Stomach (tissue), 9 donors: ENCODE results near the gene SEPTIN12. TPM values are rescaled to one million over a fixed set of nuclear protein-coding genes. Genes with fewer than 3 reads are reported as not detected.
"Not testable (repeated sequence)": the region's sequence is repeated elsewhere in the genome, so short reads cannot be mapped to it uniquely, and the experiment has no call there.

Source experiments
- DNase-seq, 2 donors: peaks; one replicate each; pipeline versions ENCODE4 v3.0.0 to v3.0.0-alpha.2; 2013 to 2019
- H3K27ac ChIP-seq, 5 donors: fragments of 200-600 bp in 4 of 5; sonication (generic) in 4 of 5; one replicate each; pipeline ENCODE4 v1.5.1; 2013 to 2019; ENCODE audit warnings: mild to moderate bottlenecking in 1 of 5, moderate library complexity in 1 of 5
- H3K27me3 ChIP-seq, 3 donors: fragments of 200-600 bp; sonication (generic); one replicate each; pipeline ENCODE4 v1.5.1; 2017 to 2019; ENCODE audit warnings: mixed run types in 1 of 3
- H3K36me3 ChIP-seq, 4 donors: fragments of 200-600 bp; sonication (generic); 1 replicate in 3 of 4; 2 replicates in 1 of 4; pipeline ENCODE4 v1.5.1; 2016 to 2019
- H3K4me1 ChIP-seq, 4 donors: fragments of 200-600 bp; sonication (generic); one replicate each; pipeline ENCODE4 v1.5.1; 2016 to 2019
- H3K4me3 ChIP-seq, 4 donors: fragments of 200-600 bp; sonication (generic) in 3 of 4; one replicate each; pipeline ENCODE4 v1.5.1; 2016 to 2019; ENCODE audit warnings: mild to moderate bottlenecking in 1 of 4
- H3K9me3 ChIP-seq, 4 donors: fragments of 200-600 bp; sonication (generic); one replicate each; pipeline ENCODE4 v1.5.1; 2016 to 2019
- CTCF ChIP-seq, 7 experiments: fragments of 450-650 bp in 4 of 7; fragments of 200-600 bp in 3 of 7; sonication (generic) in 3 of 7; IDR thresholded peaks; one replicate each; pipeline ENCODE4 v1.5.1; 2016 to 2019; ENCODE audit warnings: antibody characterized with exemption in 7 of 7, control low read depth in 2 of 7, mild to moderate bottlenecking in 1 of 7
- EP300 ChIP-seq: sonication (generic); formaldehyde crosslinking; IDR thresholded peaks from one replicate; pipeline ENCODE4 v1.6.1; 2017; ENCODE audit warnings: antibody characterized with exemption
- POLR2A ChIP-seq, 4 donors: fragments of 450-650 bp; IDR thresholded peaks; one replicate each; pipeline ENCODE4 v1.6.1; 2016; ENCODE audit warnings: antibody characterized with exemption in 4 of 4, control low read depth in 2 of 4, mild to moderate bottlenecking in 1 of 4, moderate library complexity in 1 of 4
- POLR2AphosphoS5 ChIP-seq, 3 donors: sonication (generic); formaldehyde crosslinking; IDR thresholded peaks; one replicate each; pipeline ENCODE4 v1.6.1; 2016; ENCODE audit warnings: antibody characterized with exemption in 3 of 3
- WGBS, 5 donors: extraction: QIAGEN DNeasy Blood & Tissue Kit in 3 of 5; methylation state at CpG; one replicate each; pipeline versions ENCODE4 v1.1.5 to v1.1.7; 2013 to 2018; 5-methylcytosine and 5-hydroxymethylcytosine counted together
- intact Hi-C: fragments of 100-400 bp; cut with DNase I; formaldehyde crosslinking; loops from one replicate; pipeline ENCODE4 v1.15.1; 2023; ENCODE audit warnings: low total_unique reads
- polyA plus RNA-seq, 3 donors: library from polyadenylated mRNA; stranded (reverse); fragments of 200-250 nt; gene quantifications; one replicate each; pipeline ENCODE4 v1.2.3, GENCODE V29; 2013
- total RNA-seq, 5 donors: library from RNA; depleted of rRNA; stranded (reverse); fragments of >200 nt; gene quantifications; one replicate each; pipeline versions ENCODE4 v1.1.0 to v1.2.3, GENCODE V29; 2014 to 2016
- donor health status: healthy with polysubstance abuse.
- donor health status: Bipolar disorder and iron deficiency.
- donor health status: healthy.

The SEPTIN12 gene
- total and polyA plus RNA-seq, 8 donors, result not detected

- H3K9me3 ChIP-seq, result no peaks in the 10 kb centered on the region
- H3K4me1 ChIP-seq, result peaks cover 15 to 27% (median 22%) of the 10 kb centered on the region in 4 donors
- DNase-seq, result peak in 1 of 2 donors; percentile 75
- no peak overlapping the region for H3K27ac ChIP-seq
- H3K36me3 ChIP-seq, result peaks cover 0 to 2% (median under 1%) of the 10 kb centered on the region in 4 donors
- intact Hi-C loops, result no loop called here
- no peak for TF ChIP-seq POLR2A (IDR thresholded peaks at IDR 0.05)
- no peak for TF ChIP-seq CTCF (IDR thresholded peaks at IDR 0.05)
- no peak for TF ChIP-seq EP300
- no peak for TF ChIP-seq POLR2AphosphoS5 (IDR thresholded peaks at IDR 0.05)
- H3K4me3 ChIP-seq, result peak overlapping the region in 3 of 4 donors; percentile 27 to 31 (median 30)
- WGBS, 5 donors, result 20 to 35% (median 23%) methylated on average over 14 of the region's 14 CpGs
- no peaks in the 10 kb centered on the region for H3K27me3 ChIP-seq
Measured at GRCh38 chr16:4743226-4743878, 44.8 kb downstream of the SEPTIN12 start.

- H3K9me3 ChIP-seq, intact Hi-C loops, H3K4me3 ChIP-seq, H3K27me3 ChIP-seq, H3K36me3 ChIP-seq, H3K27ac ChIP-seq, DNase-seq: not testable (repeated sequence)
- H3K4me1 ChIP-seq, result peaks cover 6 to 23% (median 17%) of the 10 kb centered on the region in 4 donors
- 65 to 87% (median 78%) methylated on average over 5 of the region's 5 CpGs for WGBS, 5 donors
Measured at GRCh38 chr16:4738370-4738769, 49.8 kb downstream of the SEPTIN12 start.

- TF ChIP-seq POLR2A (IDR thresholded peaks at IDR 0.05), result no peak
- TF ChIP-seq CTCF (IDR thresholded peaks at IDR 0.05), result no peak
- no peak for TF ChIP-seq EP300
- TF ChIP-seq POLR2AphosphoS5 (IDR thresholded peaks at IDR 0.05), result no peak
- no peaks in the 10 kb centered on the region for H3K27me3 ChIP-seq
- no peak for DNase-seq
- WGBS, 5 donors, result 72 to 84% (median 79%) methylated on average over 11 to 15 of the region's 15 CpGs
- intact Hi-C loops, result no loop called here
- no peak overlapping the region for H3K27ac ChIP-seq
- H3K9me3 ChIP-seq, result no peaks in the 10 kb centered on the region
- H3K4me3 ChIP-seq, result no peak overlapping the region
- H3K4me1 ChIP-seq, result peaks cover 6 to 23% (median 18%) of the 10 kb centered on the region in 4 donors
- no peaks in the 10 kb centered on the region for H3K36me3 ChIP-seq
Measured at GRCh38 chr16:4737545-4737944, 50.6 kb downstream of the SEPTIN12 start.

- Histone ChIP-seq H3K4me3 (no peak overlapping the region), H3K36me3 (peaks cover 0 to 6% (median 0%) of the 10 kb centered on the region in 4 donors), H3K9me3 (no peaks in the 10 kb centered on the region), H3K27ac (no peak overlapping the region), H3K4me1 (peaks cover 6 to 23% (median 20%) of the 10 kb centered on the region in 4 donors), H3K27me3 (no peaks in the 10 kb centered on the region)
- DNase-seq, result no peak
- WGBS, 5 donors, result 73 to 90% (median 90%) methylated on average over 4 of the region's 4 CpGs
- intact Hi-C loops, result no loop called here
- no peak for TF ChIP-seq EP300
- TF ChIP-seq POLR2AphosphoS5 (IDR thresholded peaks at IDR 0.05), result no peak
- no peak for TF ChIP-seq CTCF (IDR thresholded peaks at IDR 0.05)
- no peak for TF ChIP-seq POLR2A (IDR thresholded peaks at IDR 0.05)
Measured at GRCh38 chr16:4736546-4736945, 51.6 kb downstream of the SEPTIN12 start.
